HG02642 (cell line): ENCODE data around the gene NAALAD2.
A peak's percentile ranks its signal among the peaks of the same experiment; 100 is the strongest.
"Not testable (repeated sequence)": the region's sequence is repeated elsewhere in the genome, so short reads cannot be mapped to it uniquely, and the experiment has no call there.

Experiments
- ATAC-seq: cut with Tn5 transposase; IDR thresholded peaks from one replicate; pipeline ENCODE4 v1.9.1; 2021; ENCODE audit warnings: mild to moderate bottlenecking; ENCODE audit not compliant: unreplicated experiment, poor library complexity

Gene NAALAD2

GRCh38 chr11:90134478-90135003, at the start of gene NAALAD2:
NAALAD2 (plus strand) TSS chr11:90134663; CDS start chr11:90134759, 96 bp downstream.
- peak; percentile 92 for ATAC-seq

- ATAC-seq, result not testable (repeated sequence)
These were observed 48.8 kb upstream of the NAALAD2 start, which contains the start of gene UBTFL1 for GRCh38 chr11:90085650-90086049. UBTFL1 (plus strand) TSS chr11:90085950; CDS start chr11:90085950, 0 bp downstream.

- not testable (repeated sequence) for ATAC-seq
These were observed 45.7 kb upstream of the NAALAD2 start for GRCh38 chr11:90088731-90089130.

- ATAC-seq, result not testable (repeated sequence)
These were observed 39.1 kb upstream of the NAALAD2 start for GRCh38 chr11:90095230-90095924.

- ATAC-seq, result not testable (repeated sequence)
These were observed 36.2 kb upstream of the NAALAD2 start for GRCh38 chr11:90098261-90098660.

GRCh38 chr11:90100431-90100830, 34.0 kb upstream of the NAALAD2 start:
- no peak for ATAC-seq

GRCh38 chr11:90113541-90113940, 20.9 kb upstream of the NAALAD2 start:
- no peak for ATAC-seq

- ATAC-seq, result no peak
These were observed 14.3 kb upstream of the NAALAD2 start for GRCh38 chr11:90120191-90120590.

- ATAC-seq, result no peak
These were observed 10.1 kb upstream of the NAALAD2 start for GRCh38 chr11:90124371-90124770.

- ATAC-seq, result no peak
These were observed 9.5 kb upstream of the NAALAD2 start for GRCh38 chr11:90124946-90125345.

- no peak for ATAC-seq
These were observed 644 bp upstream of the NAALAD2 start for GRCh38 chr11:90133560-90134477.

GRCh38 chr11:90135016-90135415, 553 bp downstream of the NAALAD2 start:
- ATAC-seq, result no peak

- ATAC-seq, result no peak
These were observed 14.4 kb downstream of the NAALAD2 start for GRCh38 chr11:90148900-90149299.

- not testable (repeated sequence) for ATAC-seq
These were observed 32.6 kb downstream of the NAALAD2 start for GRCh38 chr11:90166982-90167573.

- not testable (repeated sequence) for ATAC-seq
These were observed 33.2 kb downstream of the NAALAD2 start for GRCh38 chr11:90167704-90168103.

- ATAC-seq, result no peak
These were observed 34.1 kb downstream of the NAALAD2 start for GRCh38 chr11:90168571-90168970.

GRCh38 chr11:90171359-90171758, 36.9 kb downstream of the NAALAD2 start:
- no peak for ATAC-seq

- ATAC-seq, result no peak
These were observed 41.6 kb downstream of the NAALAD2 start for GRCh38 chr11:90176069-90176468.

- no peak for ATAC-seq
These were observed 44.3 kb downstream of the NAALAD2 start for GRCh38 chr11:90178751-90179150.

- no peak for ATAC-seq
These were observed 45.5 kb downstream of the NAALAD2 start for GRCh38 chr11:90179923-90180322.

- no peak for ATAC-seq
These were observed 53.4 kb downstream of the NAALAD2 start for GRCh38 chr11:90187839-90188238.
